Brain microvascular endothelial cell (primary cell): ENCODE data around the gene ARHGEF17.

Source experiments
- DNase-seq: peaks from one replicate; pipeline ENCODE4 v3.0.0-alpha.2; 2020
- H3K27ac ChIP-seq: fragments of 250-450 bp; sonication (Bioruptor Pico); 2 replicates; pipeline ENCODE4 v1.5.1; 2020; ENCODE audit warnings: mild to moderate bottlenecking, moderate library complexity
- H3K27me3 ChIP-seq: fragments of 250-450 bp; sonication (Bioruptor Pico); replicated peaks from 2 replicates; pipeline ENCODE4 v1.5.1; 2020; ENCODE audit warnings: mild to moderate bottlenecking
- H3K36me3 ChIP-seq: fragments of 250-450 bp; sonication (Bioruptor Pico); replicated peaks from 2 replicates; pipeline ENCODE4 v1.5.1; 2020; ENCODE audit warnings: mild to moderate bottlenecking
- H3K4me3 ChIP-seq: 2 replicates; pipeline ENCODE4 v1.5.1; 2011; ENCODE audit warnings: low read depth, mild to moderate bottlenecking, control low read depth, low read length, moderate library complexity
- in situ Hi-C: cut with HindIII; loops from 2 replicates; pipeline ENCODE4 v1.10.0; 2017; ENCODE audit warnings: low sequenced_read_pairs, low pct_ligation_motif_present
- TF ChIP-seq, protein P1 (sequence below): IDR thresholded peaks from 2 replicates; pipeline ENCODE4 v1.5.1; 2011; ENCODE audit warnings: low read depth, mild to moderate bottlenecking, moderate library complexity, low read length, control low read depth, inconsistent platforms; ENCODE audit errors: missing control alignments

Gene ARHGEF17

DNA sequence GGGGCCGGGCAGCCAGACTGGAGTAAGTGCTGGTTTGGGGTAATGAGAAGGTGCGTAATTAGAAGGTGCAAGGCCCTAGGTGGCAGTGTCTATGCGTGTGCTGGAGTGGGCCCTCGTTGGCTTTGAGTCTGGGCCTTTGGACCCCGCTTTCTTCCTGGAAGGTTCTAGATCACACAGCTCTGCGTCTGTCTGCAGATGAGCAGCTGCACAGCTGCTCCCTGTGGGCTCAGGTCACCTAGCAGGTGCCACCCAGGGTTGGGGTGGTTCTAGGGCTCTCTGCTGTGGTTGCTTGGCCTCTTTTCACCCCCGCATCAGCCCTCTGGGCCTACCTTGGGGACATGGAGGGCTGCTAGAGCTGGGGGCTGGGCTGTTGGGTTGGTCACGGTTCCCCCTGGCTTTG, 78.5 kb downstream of the ARHGEF17 start:
- in situ Hi-C loops = no loop called here
- no peak for DNase-seq
- TF ChIP-seq, protein P1, sequence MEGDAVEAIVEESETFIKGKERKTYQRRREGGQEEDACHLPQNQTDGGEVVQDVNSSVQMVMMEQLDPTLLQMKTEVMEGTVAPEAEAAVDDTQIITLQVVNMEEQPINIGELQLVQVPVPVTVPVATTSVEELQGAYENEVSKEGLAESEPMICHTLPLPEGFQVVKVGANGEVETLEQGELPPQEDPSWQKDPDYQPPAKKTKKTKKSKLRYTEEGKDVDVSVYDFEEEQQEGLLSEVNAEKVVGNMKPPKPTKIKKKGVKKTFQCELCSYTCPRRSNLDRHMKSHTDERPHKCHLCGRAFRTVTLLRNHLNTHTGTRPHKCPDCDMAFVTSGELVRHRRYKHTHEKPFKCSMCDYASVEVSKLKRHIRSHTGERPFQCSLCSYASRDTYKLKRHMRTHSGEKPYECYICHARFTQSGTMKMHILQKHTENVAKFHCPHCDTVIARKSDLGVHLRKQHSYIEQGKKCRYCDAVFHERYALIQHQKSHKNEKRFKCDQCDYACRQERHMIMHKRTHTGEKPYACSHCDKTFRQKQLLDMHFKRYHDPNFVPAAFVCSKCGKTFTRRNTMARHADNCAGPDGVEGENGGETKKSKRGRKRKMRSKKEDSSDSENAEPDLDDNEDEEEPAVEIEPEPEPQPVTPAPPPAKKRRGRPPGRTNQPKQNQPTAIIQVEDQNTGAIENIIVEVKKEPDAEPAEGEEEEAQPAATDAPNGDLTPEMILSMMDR = no peak
- H3K36me3 ChIP-seq = no peaks in the 10 kb centered on the region
- H3K27ac ChIP-seq = no peak overlapping the region
- H3K27me3 ChIP-seq = no peaks in the 10 kb centered on the region
- H3K4me3 ChIP-seq = no peak overlapping the region

DNA sequence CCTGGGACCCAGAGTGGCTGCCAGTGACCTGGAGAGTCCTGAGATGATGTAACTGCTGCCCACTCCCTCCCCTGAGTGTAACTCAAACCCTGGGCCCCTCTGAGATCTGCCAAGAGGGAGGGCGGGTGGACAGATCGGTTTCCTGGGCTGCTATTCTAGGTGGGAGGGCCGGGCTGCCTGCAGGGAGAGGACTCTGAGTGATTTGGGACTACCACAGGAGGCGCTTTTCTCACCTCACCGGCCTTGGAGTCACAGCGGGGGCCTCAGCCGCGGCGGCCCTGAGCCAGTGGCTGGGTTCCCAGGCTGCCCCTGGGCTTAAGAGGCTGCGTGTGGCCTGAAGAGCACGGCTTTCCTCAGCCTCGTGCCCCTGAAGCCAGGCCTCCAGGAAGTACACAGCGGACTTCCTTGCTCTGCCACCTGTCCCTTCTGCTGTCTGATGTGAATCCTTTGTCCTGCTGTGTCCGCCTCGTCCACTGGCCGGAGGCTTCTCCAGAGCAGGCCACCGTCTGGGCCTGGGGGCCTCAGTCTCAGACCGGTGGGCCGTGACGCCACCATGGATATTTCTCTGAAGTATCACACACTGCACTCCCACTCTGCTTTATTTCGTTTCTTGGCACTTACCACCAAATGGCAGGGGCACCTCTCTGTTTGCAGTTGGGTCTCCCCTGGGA, 79.7 kb downstream of the ARHGEF17 start:
- Histone ChIP-seq H3K27ac (no peak overlapping the region), H3K36me3 (peaks cover 5% of the 10 kb centered on the region), H3K4me3 (no peak overlapping the region), H3K27me3 (no peaks in the 10 kb centered on the region)
- TF ChIP-seq, protein P1 = no peak
- in situ Hi-C loops = no loop called here
- no peak for DNase-seq

DNA sequence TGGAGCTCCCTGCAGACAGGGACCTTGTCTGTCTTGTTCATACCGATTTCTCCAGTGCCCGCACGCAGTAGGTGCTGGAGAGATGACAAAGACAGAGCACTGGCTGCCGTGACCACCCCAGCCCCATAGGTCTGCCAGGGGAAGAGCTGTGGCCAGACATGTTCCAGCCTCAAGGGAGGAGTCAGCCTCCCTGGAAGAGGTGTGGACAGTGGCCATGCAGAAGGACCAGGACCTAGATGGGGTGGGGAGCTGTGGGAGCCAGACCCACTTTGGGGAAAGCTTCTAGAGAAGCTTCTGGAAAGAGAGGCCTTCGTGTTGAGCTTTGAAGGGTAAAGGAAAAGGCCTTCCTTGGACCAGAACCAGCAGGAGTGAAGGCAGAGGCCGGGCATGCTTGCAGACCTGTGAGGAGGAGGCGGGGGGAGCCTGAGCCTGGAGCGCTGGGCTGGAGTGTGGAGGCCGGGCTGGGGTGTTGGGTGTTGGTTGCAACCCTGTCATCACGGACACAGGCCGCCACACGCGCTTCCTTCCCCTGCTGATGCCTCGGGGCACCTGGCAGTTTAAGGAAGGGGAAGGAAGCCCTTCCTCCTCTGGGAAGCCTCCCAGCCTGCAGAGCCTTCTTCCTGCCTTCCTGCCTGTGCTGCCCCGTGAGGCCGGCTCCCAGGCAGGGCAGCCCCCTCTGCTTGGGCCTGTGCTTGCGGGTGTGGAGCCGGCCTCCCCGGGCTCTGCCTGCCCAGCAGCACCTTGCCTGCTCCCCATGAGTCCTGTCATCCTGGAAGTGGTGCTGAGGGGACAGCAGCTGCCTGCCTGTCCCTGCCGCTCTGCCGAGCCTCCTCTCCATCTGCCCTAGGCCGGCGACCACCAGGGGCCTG, 80.4 kb downstream of the ARHGEF17 start:
- in situ Hi-C loops = no loop called here
- Histone ChIP-seq H3K36me3 (peaks cover 5% of the 10 kb centered on the region), H3K4me3 (no peak overlapping the region), H3K27me3 (no peaks in the 10 kb centered on the region), H3K27ac (no peak overlapping the region)
- TF ChIP-seq, protein P1 = no peak
- DNase-seq = no peak

DNA sequence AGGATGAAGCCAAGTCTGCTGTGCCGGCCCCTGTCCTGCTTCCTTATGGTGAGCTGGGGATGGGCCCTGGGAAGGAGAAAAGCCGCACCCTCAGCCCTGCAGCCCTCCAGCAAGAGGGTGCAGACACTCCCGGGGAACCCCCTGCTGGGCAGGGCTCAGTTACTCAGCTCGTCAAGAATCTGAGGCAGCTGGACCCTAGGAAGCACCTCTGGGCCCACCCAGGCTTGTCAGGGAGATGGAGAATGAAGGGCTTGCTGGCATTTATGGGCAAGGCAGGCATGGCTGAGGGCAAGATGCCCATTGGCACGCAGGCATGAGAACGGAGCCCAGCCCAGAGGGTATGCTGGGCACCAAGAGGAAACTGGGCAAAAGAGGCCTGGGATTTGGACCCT, 81.1 kb downstream of the ARHGEF17 start:
- DNase-seq = peak; percentile 15
- peaks cover 5% of the 10 kb centered on the region for H3K36me3 ChIP-seq
- no peaks in the 10 kb centered on the region for H3K27me3 ChIP-seq
- TF ChIP-seq, protein P1 = no peak
- in situ Hi-C loops = no loop called here
- H3K4me3 ChIP-seq = no peak overlapping the region
- H3K27ac ChIP-seq = no peak overlapping the region

DNA sequence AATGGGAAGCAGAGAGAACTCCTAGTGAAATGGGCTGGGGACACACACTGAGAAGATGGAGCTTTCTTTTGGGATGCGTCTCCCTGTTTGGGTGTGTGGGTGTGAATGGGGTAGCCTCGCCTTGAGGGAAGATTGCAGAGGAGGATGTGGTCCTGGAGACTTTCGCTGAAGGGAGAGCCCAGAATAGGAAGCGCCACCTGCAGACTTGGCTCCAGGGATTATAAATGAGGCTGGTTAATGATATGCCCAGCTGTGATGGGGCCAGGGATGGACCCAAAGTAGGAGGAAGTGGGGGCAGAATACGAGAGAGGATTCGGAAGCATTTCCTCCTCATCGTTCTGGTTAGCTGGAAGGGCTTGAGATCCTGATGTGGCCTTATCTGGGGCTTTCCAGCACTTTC, 81.8 kb downstream of the ARHGEF17 start:
- no peak for DNase-seq
- Histone ChIP-seq H3K27ac (no peak overlapping the region), H3K27me3 (no peaks in the 10 kb centered on the region), H3K36me3 (peaks cover 13% of the 10 kb centered on the region), H3K4me3 (no peak overlapping the region)
- in situ Hi-C loops = no loop called here
- TF ChIP-seq, protein P1 = no peak
